HG03571 (cell line): ENCODE data around the gene FRY.

Source experiments
- ATAC-seq: cut with Tn5 transposase; IDR thresholded peaks from one replicate; pipeline ENCODE4 v1.9.1; 2021; ENCODE audit not compliant: unreplicated experiment

Gene FRY

DNA sequence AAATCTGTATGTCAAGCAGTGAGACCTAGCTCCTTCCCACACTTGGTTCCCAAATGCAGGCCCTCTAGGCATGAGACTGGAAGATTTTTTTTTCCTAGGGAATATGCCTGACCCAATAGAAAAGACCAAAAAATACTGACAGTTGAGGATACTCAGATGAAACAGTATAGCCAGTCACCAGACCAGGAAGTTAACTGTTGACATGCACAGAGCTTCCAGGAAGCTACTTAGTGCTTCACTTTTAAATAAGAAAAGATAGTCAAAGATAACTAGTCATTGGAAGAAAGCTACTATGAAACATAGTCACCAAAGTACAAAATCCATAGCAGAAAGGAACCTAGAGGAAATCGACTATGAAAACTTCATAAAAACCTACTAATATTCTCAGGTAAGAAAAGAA is 316.1 kb downstream of the FRY start:
- ATAC-seq = no peak
